Lower leg skin (tissue), 4 donors: ENCODE results near the gene BID. TPM values are rescaled to one million over a fixed set of nuclear protein-coding genes. Genes with fewer than 3 reads are reported as not detected.

Experiments used
- DNase-seq, 2 donors: peaks; one replicate each; pipeline ENCODE4 v3.0.0-alpha.2; 2019; ENCODE audit warnings: low spot score in 2 of 2
- H3K4me3 ChIP-seq: fragments of 200-600 bp; sonication (generic); 2 replicates; pipeline ENCODE4 v1.5.1; 2017; ENCODE audit warnings: mild to moderate bottlenecking, low read depth; ENCODE audit not compliant: poor library complexity, severe bottlenecking
- CTCF ChIP-seq, 3 donors: fragments of 450-650 bp; IDR thresholded peaks; one replicate each; pipeline ENCODE4 v1.5.1; 2016; ENCODE audit warnings: antibody characterized with exemption in 3 of 3, mild to moderate bottlenecking in 3 of 3, moderate library complexity in 2 of 3
- POLR2A ChIP-seq, 2 donors: fragments of 450-650 bp; IDR thresholded peaks; one replicate each; pipeline ENCODE4 v1.6.1; 2016 to 2017; ENCODE audit warnings: antibody characterized with exemption in 2 of 2, mild to moderate bottlenecking in 1 of 2, moderate library complexity in 1 of 2
- WGBS, 2 donors: methylation state at CpG; one replicate each; pipeline ENCODE4 v1.1.5; 2018; 5-methylcytosine and 5-hydroxymethylcytosine counted together
- intact Hi-C: fragments of 100-400 bp; cut with DNase I; formaldehyde crosslinking; loops from one replicate; pipeline ENCODE4 v1.15.0; 2023; ENCODE audit warnings: low total_unique reads
- total RNA-seq, 4 donors: library from RNA; depleted of rRNA; stranded (reverse); fragments of >200 nt; gene quantifications; one replicate each; pipeline ENCODE4 v1.1.0, GENCODE V29; 2016

BID gene
- total RNA-seq, 4 donors from 2014 or later, result 5.4 to 22.6 (median 15.2) TPM

GRCh38 chr22:17815703-17816254, 41.5 kb upstream of the BID start:
- WGBS, 2 donors, result 87 to 94% methylated on average over 15 of the region's 15 CpGs
- intact Hi-C loops, result no loop called here
- no peak overlapping the region for H3K4me3 ChIP-seq
- no peak for DNase-seq
- no peak for TF ChIP-seq CTCF (IDR thresholded peaks at IDR 0.05)

DNA sequence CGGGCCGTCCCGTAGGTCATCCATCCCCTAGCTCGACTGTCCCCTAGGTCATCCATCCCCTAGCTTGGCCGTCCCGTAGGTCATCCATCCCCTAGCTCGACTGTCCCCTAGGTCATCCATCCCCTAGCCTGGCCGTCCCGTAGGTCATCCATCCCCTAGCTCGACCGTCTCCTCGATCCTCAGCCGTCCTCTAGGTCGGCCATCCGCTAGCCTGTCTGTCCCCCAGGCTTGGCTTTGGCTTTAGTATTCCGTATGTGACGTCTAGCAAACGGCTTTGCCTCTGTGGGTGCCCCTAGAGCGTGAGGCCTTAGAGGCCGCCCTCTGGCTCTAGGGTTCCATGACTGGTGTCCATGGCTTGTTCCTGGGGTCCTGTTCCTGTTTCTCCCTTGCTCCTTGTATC, 40.6 kb upstream of the BID start:
- WGBS, 2 donors, result 95% methylated on average over 20 of the region's 20 CpGs
- DNase-seq, result no peak
- TF ChIP-seq POLR2A (IDR thresholded peaks at IDR 0.05) (no peak), CTCF (IDR thresholded peaks at IDR 0.05) (no peak)
- no peak overlapping the region for H3K4me3 ChIP-seq
- intact Hi-C loops, result no loop called here

- TF ChIP-seq POLR2A (IDR thresholded peaks at IDR 0.05) (no peak), CTCF (IDR thresholded peaks at IDR 0.05) (no peak)
- intact Hi-C loops, result no loop called here
- WGBS, 2 donors, result 86 to 88% methylated on average over 6 of the region's 6 CpGs
- no peak for DNase-seq
- no peak overlapping the region for H3K4me3 ChIP-seq
Observed at GRCh38 chr22:17814084-17814483, 39.8 kb upstream of the BID start.

DNA sequence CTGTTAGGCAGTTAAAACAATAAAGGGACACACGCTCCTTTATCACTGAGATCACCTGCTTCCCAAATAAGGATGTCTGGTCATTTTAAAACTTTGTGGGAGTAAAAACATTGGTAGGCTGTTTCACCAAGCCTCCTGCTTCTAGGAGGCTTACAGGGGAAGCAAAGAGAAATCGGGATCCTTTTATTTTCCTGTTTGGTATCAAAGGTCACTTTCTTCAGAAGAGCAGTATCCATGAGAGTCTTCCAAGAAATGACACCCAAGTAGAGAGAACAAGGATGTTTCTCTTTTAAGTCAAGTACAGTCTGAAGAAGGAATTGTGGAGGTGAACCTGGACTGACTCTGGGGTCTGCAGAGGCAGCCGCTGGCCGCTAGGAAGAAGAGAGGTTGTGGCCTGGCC, 36.9 kb upstream of the BID start:
- TF ChIP-seq CTCF (IDR thresholded peaks at IDR 0.05) (no peak), POLR2A (IDR thresholded peaks at IDR 0.05) (no peak)
- DNase-seq, result no peak
- intact Hi-C loops, result no loop called here
- H3K4me3 ChIP-seq, result no peak overlapping the region
- 90% methylated on average over 4 of the region's 4 CpGs for WGBS, 2 donors

- 87 to 95% methylated on average over 12 of the region's 12 CpGs for WGBS, 2 donors
- intact Hi-C loops, result no loop called here
Observed at GRCh38 chr22:17810570-17811116, 36.4 kb upstream of the BID start.

More at GRCh38 chr22:17810570-17811116, 36.4 kb upstream of the BID start:
- no peak for TF ChIP-seq CTCF (IDR thresholded peaks at IDR 0.05)
- no peak for TF ChIP-seq POLR2A (IDR thresholded peaks at IDR 0.05)
- DNase-seq, result no peak
- no peak overlapping the region for H3K4me3 ChIP-seq
